ENCODE measurements around the gene RREB1. TPM values are rescaled to one million over a fixed set of nuclear protein-coding genes. Genes with fewer than 3 reads are reported as not detected.

Gene RREB1
- total RNA-seq, 3 donors from 2014 or later, result 18.5 to 20.7 (median 19.2) TPM

- Mint-ChIP-seq H3K36me3 (ENCODE audit: insufficient read depth) (peaks cover 18% of the 10 kb centered on the region), H3K4me1 (ENCODE audit: low read depth) (peaks cover 57% of the 10 kb centered on the region), H3K4me3 (no peak overlapping the region), H3K27me3 (ENCODE audit: low read depth) (no peaks in the 10 kb centered on the region), H3K9me3 (no peaks in the 10 kb centered on the region)
- DNase-seq (no peak), ATAC-seq (peak in 1 of 2 donors; percentile 58)
Observed at GRCh38 chr6:7124636-7125035, 16.9 kb downstream of the RREB1 start.

GRCh38 chr6:7125290-7125689 is 17.5 kb downstream of the RREB1 start:
- DNase-seq (no peak), ATAC-seq (no peak)
- H3K9me3 Mint-ChIP-seq, result no peaks in the 10 kb centered on the region
- H3K4me1 Mint-ChIP-seq (ENCODE audit: low read depth), result peaks cover 61% of the 10 kb centered on the region
- no peaks in the 10 kb centered on the region for H3K27me3 Mint-ChIP-seq (ENCODE audit: low read depth)
- H3K36me3 Mint-ChIP-seq (ENCODE audit: insufficient read depth), result peaks cover 21% of the 10 kb centered on the region
- no peak overlapping the region for H3K4me3 Mint-ChIP-seq

GRCh38 chr6:7126754-7127153 is 19.0 kb downstream of the RREB1 start:
- Mint-ChIP-seq H3K27me3 (ENCODE audit: low read depth) (no peaks in the 10 kb centered on the region), H3K4me1 (ENCODE audit: low read depth) (peaks cover 69% of the 10 kb centered on the region), H3K4me3 (no peak overlapping the region), H3K36me3 (ENCODE audit: insufficient read depth) (peaks cover 22% of the 10 kb centered on the region), H3K9me3 (no peaks in the 10 kb centered on the region)
- ATAC-seq (no peak), DNase-seq (no peak)

GRCh38 chr6:7127680-7128079 is 19.9 kb downstream of the RREB1 start:
- DNase-seq (no peak), ATAC-seq (no peak)
- peaks cover 22% of the 10 kb centered on the region for H3K36me3 Mint-ChIP-seq (ENCODE audit: insufficient read depth)
- H3K27me3 Mint-ChIP-seq (ENCODE audit: low read depth), result no peaks in the 10 kb centered on the region
- H3K4me1 Mint-ChIP-seq (ENCODE audit: low read depth), result peaks cover 75% of the 10 kb centered on the region
- H3K4me3 Mint-ChIP-seq, result no peak overlapping the region
- no peaks in the 10 kb centered on the region for H3K9me3 Mint-ChIP-seq

GRCh38 chr6:7129360-7129759 is 21.6 kb downstream of the RREB1 start:
- H3K9me3 Mint-ChIP-seq, result no peaks in the 10 kb centered on the region
- ATAC-seq, result peak in 1 of 2 donors; percentile 12
- no peaks in the 10 kb centered on the region for H3K27me3 Mint-ChIP-seq (ENCODE audit: low read depth)
- DNase-seq, result no peak
- no peak overlapping the region for H3K4me3 Mint-ChIP-seq
- peaks cover 80% of the 10 kb centered on the region for H3K4me1 Mint-ChIP-seq (ENCODE audit: low read depth)
- H3K36me3 Mint-ChIP-seq (ENCODE audit: insufficient read depth), result peaks cover 18% of the 10 kb centered on the region

GRCh38 chr6:7129784-7130569 is 22.2 kb downstream of the RREB1 start:
- H3K4me1 Mint-ChIP-seq (ENCODE audit: low read depth), result peaks cover 75% of the 10 kb centered on the region
- H3K4me3 Mint-ChIP-seq, result peak overlapping the region; percentile 15
- H3K27me3 Mint-ChIP-seq (ENCODE audit: low read depth), result no peaks in the 10 kb centered on the region
- H3K36me3 Mint-ChIP-seq (ENCODE audit: insufficient read depth), result peaks cover 18% of the 10 kb centered on the region
- no peaks in the 10 kb centered on the region for H3K9me3 Mint-ChIP-seq
- ATAC-seq (peak; percentile 83 to 93), DNase-seq (no peak)

- Mint-ChIP-seq H3K27me3 (ENCODE audit: low read depth) (no peaks in the 10 kb centered on the region), H3K4me3 (no peak overlapping the region), H3K9me3 (no peaks in the 10 kb centered on the region), H3K4me1 (ENCODE audit: low read depth) (peaks cover 82% of the 10 kb centered on the region), H3K36me3 (ENCODE audit: insufficient read depth) (peaks cover 15% of the 10 kb centered on the region)
- ATAC-seq (no peak), DNase-seq (no peak)
Observed at GRCh38 chr6:7131390-7131789, 23.6 kb downstream of the RREB1 start.

- H3K4me1 Mint-ChIP-seq (ENCODE audit: low read depth), result peaks cover 83% of the 10 kb centered on the region
- peaks cover 10% of the 10 kb centered on the region for H3K36me3 Mint-ChIP-seq (ENCODE audit: insufficient read depth)
- no peak overlapping the region for H3K4me3 Mint-ChIP-seq
- DNase-seq (no peak), ATAC-seq (no peak)
- H3K27me3 Mint-ChIP-seq (ENCODE audit: low read depth), result no peaks in the 10 kb centered on the region
- H3K9me3 Mint-ChIP-seq, result no peaks in the 10 kb centered on the region
Observed at GRCh38 chr6:7132398-7133035, 24.8 kb downstream of the RREB1 start.

- ATAC-seq, result no peak
- Mint-ChIP-seq H3K27me3 (ENCODE audit: low read depth) (no peaks in the 10 kb centered on the region), H3K36me3 (ENCODE audit: insufficient read depth) (peaks cover 2% of the 10 kb centered on the region), H3K4me1 (ENCODE audit: low read depth) (peaks cover 79% of the 10 kb centered on the region), H3K9me3 (no peaks in the 10 kb centered on the region), H3K4me3 (no peak overlapping the region)
- no peak for DNase-seq
Observed at GRCh38 chr6:7134999-7135745, 27.4 kb downstream of the RREB1 start.

GRCh38 chr6:7135755-7136154 is 28.0 kb downstream of the RREB1 start:
- ATAC-seq, result no peak
- Mint-ChIP-seq H3K9me3 (no peaks in the 10 kb centered on the region), H3K27me3 (ENCODE audit: low read depth) (no peaks in the 10 kb centered on the region), H3K4me3 (no peak overlapping the region), H3K36me3 (ENCODE audit: insufficient read depth) (no peaks in the 10 kb centered on the region), H3K4me1 (ENCODE audit: low read depth) (peaks cover 80% of the 10 kb centered on the region)
- DNase-seq, result no peak

- Mint-ChIP-seq H3K27me3 (ENCODE audit: low read depth) (no peaks in the 10 kb centered on the region), H3K4me1 (ENCODE audit: low read depth) (peaks cover 75% of the 10 kb centered on the region), H3K36me3 (ENCODE audit: insufficient read depth) (no peaks in the 10 kb centered on the region), H3K4me3 (peak overlapping the region; percentile 69), H3K9me3 (no peaks in the 10 kb centered on the region)
- ATAC-seq, result no peak
- no peak for DNase-seq
Observed at GRCh38 chr6:7136859-7137334, 29.1 kb downstream of the RREB1 start.

- Mint-ChIP-seq H3K4me1 (ENCODE audit: low read depth) (peaks cover 71% of the 10 kb centered on the region), H3K27me3 (ENCODE audit: low read depth) (no peaks in the 10 kb centered on the region), H3K36me3 (ENCODE audit: insufficient read depth) (no peaks in the 10 kb centered on the region), H3K9me3 (no peaks in the 10 kb centered on the region), H3K4me3 (peak overlapping the region; percentile 69)
- ATAC-seq (peak; percentile 69 to 71), DNase-seq (peak; percentile 41)
Observed at GRCh38 chr6:7137335-7138045, 29.7 kb downstream of the RREB1 start.

GRCh38 chr6:7138046-7138531 is 30.3 kb downstream of the RREB1 start:
- H3K4me3 Mint-ChIP-seq, result peak overlapping the region; percentile 69
- H3K27me3 Mint-ChIP-seq (ENCODE audit: low read depth), result no peaks in the 10 kb centered on the region
- peaks cover 70% of the 10 kb centered on the region for H3K4me1 Mint-ChIP-seq (ENCODE audit: low read depth)
- DNase-seq, result no peak
- no peaks in the 10 kb centered on the region for H3K36me3 Mint-ChIP-seq (ENCODE audit: insufficient read depth)
- no peaks in the 10 kb centered on the region for H3K9me3 Mint-ChIP-seq
- no peak for ATAC-seq

GRCh38 chr6:7138921-7139358 is 31.2 kb downstream of the RREB1 start:
- no peak for DNase-seq
- H3K4me1 Mint-ChIP-seq (ENCODE audit: low read depth), result peaks cover 69% of the 10 kb centered on the region
- ATAC-seq, result peak in 1 of 2 donors; percentile 4

More at GRCh38 chr6:7138921-7139358, 31.2 kb downstream of the RREB1 start:
- Mint-ChIP-seq H3K36me3 (ENCODE audit: insufficient read depth) (no peaks in the 10 kb centered on the region), H3K9me3 (no peaks in the 10 kb centered on the region), H3K27me3 (ENCODE audit: low read depth) (no peaks in the 10 kb centered on the region), H3K4me3 (peak overlapping the region; percentile 63)
